Astrocyte (in vitro differentiated cells and primary cell): ENCODE measurements around the gene RPS6KA2. TPM values are rescaled to one million over a fixed set of nuclear protein-coding genes. Genes with fewer than 3 reads are reported as not detected.

Experiments used
- DNase-seq: peaks from one replicate; pipeline ENCODE4 v3.0.0-alpha.2; 2010; ENCODE audit warnings: low read depth
- FAIRE-seq: peaks from 2 replicates; lab custom pipeline; 2011; peaks lifted over from hg19 to GRCh38; lab: Jason Lieb, UNC
- H2AFZ ChIP-seq: 2 replicates; pipeline ENCODE4 v1.6.0; 2012; ENCODE audit warnings: low read depth, low read length, inconsistent platforms
- H3K27ac ChIP-seq: 2 replicates; pipeline ENCODE4 v1.5.1; 2011; ENCODE audit warnings: low read depth, low read length, inconsistent platforms
- H3K27me3 ChIP-seq: 2 replicates; pipeline ENCODE4 v1.6.0; 2011; ENCODE audit warnings: low read length, inconsistent platforms; ENCODE audit not compliant: insufficient read depth
- H3K36me3 ChIP-seq: 2 replicates; pipeline ENCODE4 v1.5.1; 2011; ENCODE audit warnings: low read length, inconsistent platforms; ENCODE audit not compliant: insufficient read depth
- H3K4me1 ChIP-seq: 2 replicates; pipeline ENCODE4 v1.5.1; 2011; ENCODE audit warnings: low read length, inconsistent platforms; ENCODE audit not compliant: insufficient read depth
- H3K4me2 ChIP-seq: 2 replicates; pipeline ENCODE4 v1.6.0; 2012; ENCODE audit warnings: low read length, inconsistent platforms
- H3K4me3 ChIP-seq: 2 replicates; pipeline ENCODE4 v1.5.1; 2011; ENCODE audit warnings: low read depth, mild to moderate bottlenecking, low read length, inconsistent platforms; ENCODE audit not compliant: insufficient read depth
- H3K79me2 ChIP-seq: 2 replicates; pipeline ENCODE4 v1.6.0; 2012; ENCODE audit warnings: mild to moderate bottlenecking, low read length, inconsistent platforms; ENCODE audit not compliant: insufficient read depth
- H3K9ac ChIP-seq: 2 replicates; pipeline ENCODE4 v1.6.0; 2012; ENCODE audit warnings: mild to moderate bottlenecking, low read length, inconsistent platforms
- H3K9me3 ChIP-seq: 2 replicates; pipeline ENCODE4 v1.5.1; 2012; ENCODE audit warnings: low read depth, mild to moderate bottlenecking, low read length, inconsistent platforms; ENCODE audit not compliant: insufficient read depth
- H4K20me1 ChIP-seq: 2 replicates; pipeline ENCODE4 v1.6.0; 2012; ENCODE audit warnings: low read length, inconsistent platforms; ENCODE audit not compliant: insufficient read depth
- H3K27ac Mint-ChIP-seq: one replicate; pipeline ENCODE4 v1.8.0; 2021; ENCODE audit warnings: mild to moderate bottlenecking, mixed read lengths; ENCODE audit not compliant: unreplicated experiment
- H3K27me3 Mint-ChIP-seq: one replicate; pipeline ENCODE4 v1.8.0; 2021; ENCODE audit warnings: low read depth, mixed read lengths; ENCODE audit not compliant: unreplicated experiment
- H3K36me3 Mint-ChIP-seq: one replicate; pipeline ENCODE4 v1.8.0; 2021; ENCODE audit warnings: low read depth, mixed read lengths; ENCODE audit not compliant: unreplicated experiment
- H3K4me1 Mint-ChIP-seq: one replicate; pipeline ENCODE4 v1.8.0; 2021; ENCODE audit warnings: low read depth, mixed read lengths; ENCODE audit not compliant: unreplicated experiment
- H3K4me3 Mint-ChIP-seq: one replicate; pipeline ENCODE4 v1.8.0; 2021; ENCODE audit warnings: mild to moderate bottlenecking, moderate library complexity, mixed read lengths; ENCODE audit not compliant: unreplicated experiment
- H3K9me3 Mint-ChIP-seq: one replicate; pipeline ENCODE4 v1.8.0; 2021; ENCODE audit warnings: mild to moderate bottlenecking, mixed read lengths; ENCODE audit not compliant: unreplicated experiment
- CTCF ChIP-seq: IDR thresholded peaks from 2 replicates; pipeline ENCODE4 v1.5.1; 2011; ENCODE audit warnings: low read depth, mild to moderate bottlenecking, inconsistent platforms, low read length, moderate library complexity; ENCODE audit not compliant: insufficient read depth
- EZH2 ChIP-seq: IDR thresholded peaks from 2 replicates; pipeline ENCODE4 v1.6.1; 2012; ENCODE audit warnings: mild to moderate bottlenecking, low read length, inconsistent platforms; ENCODE audit not compliant: insufficient read depth
- total RNA-seq: library from RNA; stranded (reverse); gene quantifications from 2 replicates; pipeline ENCODE4 v1.2.1, GENCODE V29; 2021

The RPS6KA2 gene
- total RNA-seq, 1 donor from 2014 or later = 33.5 TPM

- Histone ChIP-seq H3K9me3 (peaks cover 5% of the 10 kb centered on the region), H3K4me2 (no peak overlapping the region), H3K4me1 (no peaks in the 10 kb centered on the region), H3K79me2 (no peaks in the 10 kb centered on the region), H2AFZ (no peak overlapping the region), H3K27me3 (no peaks in the 10 kb centered on the region), H3K9ac (no peak overlapping the region), H3K27ac (no peak overlapping the region), H3K36me3 (no peaks in the 10 kb centered on the region), H4K20me1 (peaks cover 12% of the 10 kb centered on the region), H3K4me3 (no peak overlapping the region)
- TF ChIP-seq CTCF (no peak), EZH2 (no peak)
- no peak overlapping the region for H3K27ac Mint-ChIP-seq
- peaks cover 2% of the 10 kb centered on the region for H3K9me3 Mint-ChIP-seq
- FAIRE-seq (no peak), DNase-seq (no peak)
- H3K4me1 Mint-ChIP-seq = no peaks in the 10 kb centered on the region
- no peaks in the 10 kb centered on the region for H3K27me3 Mint-ChIP-seq
- no peak overlapping the region for H3K4me3 Mint-ChIP-seq
- H3K36me3 Mint-ChIP-seq = peaks cover 24% of the 10 kb centered on the region
Observed at GRCh38 chr6:166412156-166412910, 214.7 kb downstream of the RPS6KA2 start.

DNA sequence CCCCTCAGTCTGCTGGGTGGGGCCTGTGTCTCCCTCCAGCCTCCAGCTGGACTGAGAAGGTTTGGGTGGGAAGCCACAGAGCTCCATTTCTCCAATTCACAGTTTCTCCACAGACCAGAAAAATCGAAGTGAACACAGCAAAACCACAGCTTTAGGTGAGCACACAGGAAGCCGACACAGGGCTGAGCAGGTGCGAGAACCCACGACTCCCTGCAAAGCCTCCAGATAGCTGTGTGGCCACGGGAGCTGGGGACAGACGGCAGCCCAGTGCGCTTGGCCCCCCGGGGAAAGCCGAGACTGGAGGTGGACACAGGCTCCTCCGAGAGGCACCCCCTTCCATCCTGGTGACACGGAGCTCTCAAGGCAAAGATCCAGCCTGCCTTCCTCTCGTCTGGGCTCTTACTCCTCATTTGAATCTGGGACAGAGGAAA lies 215.3 kb downstream of the RPS6KA2 start:
- no peak for FAIRE-seq
- H3K36me3 Mint-ChIP-seq = peaks cover 19% of the 10 kb centered on the region

More for the DNA sequence above, 215.3 kb downstream of the RPS6KA2 start:
- no peak overlapping the region for H3K4me2 ChIP-seq
- H2AFZ ChIP-seq = no peak overlapping the region
- H3K4me1 Mint-ChIP-seq = no peaks in the 10 kb centered on the region
- no peak overlapping the region for H3K27ac ChIP-seq
- H3K27me3 ChIP-seq = no peaks in the 10 kb centered on the region
- H3K27me3 Mint-ChIP-seq = no peaks in the 10 kb centered on the region
- H3K27ac Mint-ChIP-seq = no peak overlapping the region
- H3K9me3 ChIP-seq = peaks cover 5% of the 10 kb centered on the region
- H3K4me3 Mint-ChIP-seq = no peak overlapping the region
- H3K4me3 ChIP-seq = no peak overlapping the region
- no peak for TF ChIP-seq CTCF
- TF ChIP-seq EZH2 = no peak
- no peaks in the 10 kb centered on the region for H3K79me2 ChIP-seq
- no peaks in the 10 kb centered on the region for H3K4me1 ChIP-seq
- no peak overlapping the region for H3K9ac ChIP-seq
- H4K20me1 ChIP-seq = peaks cover 11% of the 10 kb centered on the region
- DNase-seq = no peak
- no peaks in the 10 kb centered on the region for H3K36me3 ChIP-seq
- H3K9me3 Mint-ChIP-seq = peaks cover 1% of the 10 kb centered on the region
